ENCODE data around the gene F3.

- TF ChIP-seq CTCF (optimal IDR thresholded peaks at IDR 0.05 in 1 of 3, IDR thresholded peaks at IDR 0.05 in 1 of 3, conservative IDR thresholded peaks at IDR 0.05 in 1 of 3; ENCODE audit: extremely low read depth in 1 of 3, insufficient read depth in 2 of 3, low read length in 3 of 3): no peak
- no peak for TF ChIP-seq EZH2 (IDR thresholded peaks at IDR 0.05; ENCODE audit: low read length)
These were observed 48.2 kb upstream of the F3 start for GRCh38 chr1:94589728-94590127.
